Bone marrow (tissue), 2 donors: ENCODE results near the gene S1PR3.

ENCODE experiments used
- DNase-seq, 2 donors: peaks; one replicate each; lab custom pipeline; 2025; lab: John Stamatoyannopoulos, UW

S1PR3 gene

DNA sequence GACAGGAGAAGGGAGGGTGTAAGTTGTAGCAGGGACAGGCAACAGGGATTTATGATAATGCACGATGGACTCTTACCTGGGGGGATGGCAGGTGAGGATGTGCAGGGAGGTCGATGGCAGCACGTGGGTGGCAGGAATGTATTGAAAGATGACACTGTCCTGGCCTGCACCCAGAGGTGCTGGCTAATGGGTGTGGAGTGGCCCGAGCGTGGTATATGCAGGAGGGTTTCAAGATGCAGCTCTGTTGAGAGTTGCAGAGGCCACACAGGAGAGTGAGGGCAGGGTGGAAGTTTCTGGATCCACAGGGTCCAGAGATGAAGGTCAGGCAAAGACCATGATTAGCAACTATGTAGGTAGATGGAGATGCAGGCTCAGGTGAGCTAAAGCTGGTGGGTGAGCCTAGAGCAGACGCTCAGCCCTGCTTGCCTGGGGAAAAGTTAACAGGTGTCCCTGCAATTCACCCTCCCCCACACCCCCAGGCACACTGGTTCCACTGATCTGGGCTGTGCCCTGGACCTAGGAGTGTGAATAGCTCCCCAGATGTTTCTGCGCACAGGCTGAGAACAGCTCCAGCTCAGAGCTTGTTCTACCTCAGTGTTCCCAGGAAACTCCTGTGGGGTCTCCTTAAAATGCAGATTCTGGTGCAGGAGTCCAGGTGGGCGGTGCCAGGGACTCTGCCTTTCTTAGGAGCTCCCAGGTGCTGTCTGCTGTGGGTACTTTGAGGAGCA lies 21.5 kb upstream of the S1PR3 start:
- DNase-seq: no peak

DNA sequence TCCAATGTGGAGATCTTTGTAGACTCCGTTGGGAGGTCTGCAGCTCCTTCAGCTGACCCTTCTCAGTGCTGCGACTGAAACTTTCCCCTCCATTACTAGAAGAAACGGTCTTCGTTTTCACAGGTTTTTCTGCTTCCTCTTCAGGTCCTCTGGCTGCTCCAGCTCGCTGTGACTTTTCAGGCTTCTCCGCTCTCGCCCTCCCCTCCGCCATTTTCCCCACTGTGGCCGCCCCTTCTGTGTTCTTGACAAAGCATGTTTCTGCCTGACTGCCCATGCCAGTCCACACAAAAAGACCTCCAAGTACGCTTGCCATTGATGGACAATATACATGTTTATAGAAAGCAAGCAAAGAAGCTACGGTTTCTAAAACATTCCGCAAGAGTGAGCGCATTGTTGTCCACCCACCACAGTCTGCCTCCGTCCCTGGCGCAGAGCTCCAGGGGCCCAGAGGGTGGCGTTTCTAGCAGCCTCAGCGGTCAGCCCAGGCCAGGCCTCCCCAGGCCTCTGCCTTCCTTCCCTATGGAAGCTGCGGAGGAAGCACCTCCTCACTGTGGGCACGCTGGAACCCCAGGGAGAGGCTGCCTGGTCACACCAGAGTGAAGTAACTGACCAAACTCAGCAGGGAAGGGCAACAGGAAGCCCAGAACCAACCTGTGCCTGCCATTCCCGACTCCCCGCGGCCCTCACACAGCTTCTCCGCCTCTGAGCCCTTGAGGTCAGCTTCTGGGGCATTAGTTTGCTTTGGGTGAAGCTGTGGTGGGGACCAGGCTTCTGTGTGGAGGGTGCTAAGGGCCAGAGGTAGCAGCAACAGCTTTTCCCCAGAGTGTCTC lies 19.9 kb upstream of the S1PR3 start:
- DNase-seq: no peak

DNA sequence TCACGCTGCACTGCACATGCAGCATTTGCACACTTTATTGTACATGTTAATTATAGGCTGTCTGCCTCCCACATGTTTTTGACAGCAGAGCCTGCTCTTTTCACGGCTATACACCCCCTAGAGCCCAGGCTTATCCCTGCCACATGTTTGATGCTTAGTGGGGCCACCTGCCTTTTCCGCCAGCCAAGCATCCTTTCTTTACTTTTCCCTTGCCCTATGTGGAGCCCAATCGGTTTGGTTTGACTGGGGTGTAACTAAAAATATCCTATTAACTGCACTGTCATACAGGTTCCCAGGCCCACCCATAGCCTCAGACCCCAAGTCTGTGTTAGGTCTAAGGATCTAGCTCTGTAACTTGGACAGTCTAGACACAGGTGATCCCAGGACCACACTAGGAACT lies 18.9 kb upstream of the S1PR3 start:
- no peak for DNase-seq

DNA sequence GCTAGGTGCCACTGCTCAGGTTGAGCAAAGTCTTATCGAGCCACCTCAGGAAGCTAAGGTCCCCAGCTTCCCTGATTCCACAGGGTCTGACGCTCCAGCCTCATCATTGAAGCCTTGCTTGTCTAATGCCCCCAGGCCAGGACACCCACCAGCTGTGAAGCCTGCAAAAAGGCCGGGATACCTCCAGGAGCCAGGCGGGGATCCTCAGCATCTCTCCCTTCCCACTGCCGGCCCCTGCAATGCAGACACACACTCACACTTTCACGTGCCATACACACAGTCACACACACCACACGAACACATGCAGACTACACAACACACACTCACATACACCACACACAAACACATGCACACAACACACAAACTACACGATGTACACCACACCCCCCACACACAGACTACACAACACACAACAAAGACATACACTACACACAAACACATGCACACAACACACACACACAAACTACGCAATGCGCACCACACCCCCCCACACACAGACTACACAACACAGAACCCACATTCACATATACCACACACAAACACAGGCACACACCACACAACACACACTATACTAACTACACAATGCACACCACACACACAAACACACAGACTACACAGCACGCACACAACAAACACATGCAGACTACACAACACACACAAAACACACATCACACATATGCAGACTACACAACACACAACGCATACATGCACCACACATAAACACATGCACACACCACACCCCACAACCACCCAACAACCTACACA lies 17.8 kb upstream of the S1PR3 start:
- no peak for DNase-seq

DNA sequence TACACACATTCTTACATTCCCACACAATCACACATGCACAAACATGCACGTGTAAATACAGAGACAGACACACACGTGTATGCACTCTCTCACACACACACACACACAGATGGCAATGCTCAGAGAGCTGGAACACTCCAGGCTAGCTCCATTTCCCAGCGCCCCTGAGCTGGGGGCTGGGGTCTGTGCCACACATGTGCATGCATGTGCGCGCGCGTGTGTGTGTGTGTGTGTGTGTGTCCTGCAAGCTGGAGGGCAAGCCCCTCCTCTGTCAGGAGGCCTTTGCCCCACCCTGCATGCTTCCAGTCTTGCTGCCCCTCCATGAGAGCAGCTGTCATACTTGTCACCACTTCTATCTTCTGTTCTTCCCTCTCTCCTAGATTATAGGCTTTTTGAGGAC lies 16.6 kb upstream of the S1PR3 start:
- no peak for DNase-seq

DNA sequence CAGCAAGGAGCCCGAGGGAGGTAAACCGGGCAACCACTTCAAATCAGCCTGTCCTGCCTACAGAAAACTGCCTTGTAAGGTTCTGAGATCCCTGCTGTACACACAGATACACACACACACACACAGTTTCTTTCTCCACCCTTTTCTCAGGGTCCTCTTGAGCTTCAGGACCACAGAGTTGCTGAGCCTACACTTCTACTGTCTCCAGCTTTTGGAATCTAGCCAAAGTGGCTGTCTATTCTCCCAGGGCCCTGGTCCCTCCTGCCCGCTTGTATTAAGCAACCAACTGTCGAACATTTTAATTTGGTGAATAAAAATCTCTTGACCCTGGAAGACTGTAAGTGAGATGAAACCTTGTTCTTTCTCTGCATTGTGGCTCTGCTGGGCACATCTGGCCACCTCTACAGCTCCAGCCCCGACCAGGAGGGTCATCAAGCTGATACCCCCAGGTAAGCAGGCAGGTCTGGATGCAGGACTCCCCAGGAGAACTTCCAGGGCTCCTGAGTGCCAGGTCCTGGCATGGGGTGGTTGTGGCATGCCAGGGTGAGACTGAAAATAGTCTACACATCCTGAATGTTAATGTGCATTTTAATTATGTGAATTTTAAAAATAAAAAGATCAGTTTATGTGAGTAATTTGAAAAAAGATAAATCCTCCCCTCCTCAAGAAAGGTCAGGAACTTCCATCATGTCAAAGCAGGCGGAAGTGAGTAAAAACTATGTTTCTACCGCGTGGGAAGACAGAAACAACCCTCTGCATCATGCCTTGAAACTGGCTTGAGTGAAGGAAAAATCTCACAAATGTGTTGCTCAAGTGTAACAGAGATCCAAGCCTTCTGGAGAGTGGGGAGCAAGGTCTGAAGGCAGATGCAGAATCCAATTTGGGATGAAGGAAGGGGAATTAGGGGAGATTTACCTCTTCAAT lies 15.0 kb upstream of the S1PR3 start:
- DNase-seq: no peak

DNA sequence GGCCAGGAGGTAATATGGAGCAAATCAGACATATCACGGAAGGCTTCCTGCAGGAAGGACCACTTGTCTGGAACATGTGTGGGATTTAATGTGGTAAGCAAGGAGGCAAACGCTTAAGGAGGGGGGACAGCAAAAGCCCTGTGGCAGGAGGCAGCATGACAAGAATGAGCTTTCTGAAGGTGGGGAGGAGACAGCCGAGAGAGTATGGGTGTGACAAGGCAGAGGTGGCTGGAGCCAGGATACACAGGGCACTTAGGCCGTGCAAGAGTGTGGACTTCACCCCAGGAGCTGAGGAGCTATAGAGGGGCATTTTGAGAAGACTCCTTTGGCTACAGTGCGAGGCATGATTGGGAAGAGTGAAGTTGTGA lies 14.4 kb upstream of the S1PR3 start:
- no peak for DNase-seq

DNA sequence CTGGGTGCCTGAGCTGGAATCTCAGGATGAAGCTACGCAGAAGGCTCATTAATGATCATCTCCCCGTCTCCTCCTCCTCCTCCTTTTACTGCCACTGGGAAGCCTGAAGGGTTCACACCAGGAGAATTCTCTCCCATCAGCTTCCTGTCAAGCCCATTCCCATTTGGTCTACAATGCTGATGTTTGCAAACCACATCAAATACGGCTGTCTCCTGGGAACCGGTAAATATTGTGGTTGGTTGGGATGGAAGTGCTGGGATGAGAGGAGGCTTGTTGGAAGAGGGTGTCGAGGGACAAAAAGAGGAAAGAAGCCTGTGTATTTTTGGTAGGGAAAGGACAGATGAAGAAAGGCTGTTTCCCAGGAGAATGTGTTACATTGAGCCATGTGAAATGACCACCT lies 13.2 kb upstream of the S1PR3 start:
- DNase-seq: no peak

DNA sequence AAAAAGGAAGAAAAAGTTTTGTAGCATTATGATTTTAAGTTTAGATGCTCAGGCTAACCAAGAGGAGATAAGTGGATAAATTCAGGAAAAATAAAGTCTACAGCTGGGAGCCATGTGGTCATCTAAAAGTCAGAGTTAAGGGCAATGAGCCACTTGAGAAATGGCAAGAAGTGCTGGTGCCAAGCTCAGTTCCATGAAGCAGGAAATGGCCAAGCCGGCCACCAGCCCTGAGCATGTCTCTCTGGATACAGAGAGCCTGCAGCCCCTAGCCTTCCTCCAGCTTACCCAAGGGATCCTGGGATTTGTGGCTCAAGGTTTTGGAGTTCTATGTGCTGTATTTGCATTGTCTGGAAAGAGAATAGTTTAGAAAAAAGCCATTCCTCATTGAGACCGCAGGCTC lies 12.2 kb upstream of the S1PR3 start:
- no peak for DNase-seq

DNA sequence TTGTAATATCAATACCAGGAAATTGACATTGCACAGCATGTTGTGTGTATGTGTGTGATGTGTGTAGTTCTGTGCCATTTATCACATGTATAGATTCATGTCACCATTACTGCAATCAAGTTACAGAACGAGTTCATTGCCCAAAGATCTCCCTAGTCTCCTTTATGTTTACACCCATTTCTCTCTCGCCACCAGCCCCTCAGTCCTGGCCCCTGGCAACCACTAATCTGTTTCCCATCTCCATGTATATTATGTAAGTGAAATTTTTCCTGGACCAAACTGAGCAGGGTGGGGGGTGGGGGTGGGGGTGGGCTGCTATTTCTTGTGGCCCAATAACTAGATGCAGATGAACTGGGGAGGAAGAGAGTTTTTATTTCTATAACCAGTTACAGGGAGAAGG lies 11.5 kb upstream of the S1PR3 start:
- DNase-seq: no peak

DNA sequence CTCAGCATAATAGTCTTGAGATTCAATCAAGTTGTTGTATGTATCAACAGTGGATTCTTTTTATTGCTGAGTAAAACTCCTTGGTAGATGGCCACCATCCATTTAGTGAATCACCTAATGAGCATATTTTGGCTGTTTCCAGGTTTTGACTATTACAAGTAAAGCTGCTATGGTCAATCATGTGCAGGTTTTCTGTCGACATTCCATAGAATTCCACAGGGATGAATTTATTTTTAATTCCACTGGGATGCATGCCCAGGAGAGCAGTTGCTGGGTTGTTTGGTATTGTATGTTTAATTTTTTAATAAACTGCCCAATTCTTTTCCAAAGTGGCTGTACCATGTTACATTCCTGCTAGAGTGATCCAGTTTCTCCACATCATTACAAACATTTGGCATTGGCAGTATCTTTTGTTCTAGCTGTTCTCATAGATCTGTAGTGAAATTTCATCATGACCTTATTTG lies 10.5 kb upstream of the S1PR3 start:
- no peak for DNase-seq

DNA sequence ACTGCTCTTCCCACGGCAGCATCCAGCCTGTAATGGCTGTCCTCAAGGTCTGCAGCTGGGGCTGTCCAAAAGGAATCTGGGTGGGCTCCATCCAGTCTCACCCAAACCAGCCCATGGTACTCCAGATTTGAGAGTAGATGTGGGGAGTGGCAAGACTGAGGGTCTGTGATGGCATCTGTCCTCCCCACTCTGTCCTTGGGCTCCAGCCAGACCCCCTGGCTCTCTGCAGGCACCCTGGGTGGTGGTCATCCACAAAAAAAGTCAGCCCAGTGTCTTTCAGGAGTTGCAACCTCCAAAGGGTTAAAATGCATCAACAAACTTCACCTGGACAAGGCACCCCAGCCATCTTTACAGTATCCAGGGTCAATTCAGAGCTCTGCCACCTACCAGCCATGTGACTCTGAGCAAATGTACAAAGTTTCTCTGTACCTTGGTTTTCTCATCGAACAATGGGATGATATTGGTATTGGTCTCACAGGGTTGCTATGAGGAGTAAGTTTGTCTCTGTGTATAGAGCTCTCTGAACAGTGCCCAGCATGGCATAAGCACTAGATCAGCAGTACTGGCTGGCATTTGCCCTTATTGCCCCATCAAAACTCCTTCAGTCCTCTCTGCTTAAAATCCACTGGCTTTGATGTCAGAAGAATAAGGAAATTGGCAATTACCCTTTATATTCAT lies 7.3 kb upstream of the S1PR3 start:
- no peak for DNase-seq

DNA sequence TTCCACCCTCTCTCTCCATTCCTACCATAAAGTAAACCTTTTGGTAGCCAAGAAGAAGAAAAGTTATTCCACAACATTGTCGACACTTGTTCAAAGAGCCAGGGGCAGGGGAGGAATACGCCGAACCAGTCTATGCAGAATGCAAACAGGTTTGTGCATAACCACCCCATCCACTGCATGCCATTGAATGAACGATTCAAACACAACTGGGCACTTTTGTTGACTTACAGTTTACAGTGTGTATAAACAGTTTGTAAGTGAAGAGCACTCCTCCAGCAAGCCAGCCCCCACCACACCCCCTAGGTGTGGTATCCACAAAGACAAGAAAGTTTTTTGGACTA lies 6.8 kb upstream of the S1PR3 start:
- no peak for DNase-seq

DNA sequence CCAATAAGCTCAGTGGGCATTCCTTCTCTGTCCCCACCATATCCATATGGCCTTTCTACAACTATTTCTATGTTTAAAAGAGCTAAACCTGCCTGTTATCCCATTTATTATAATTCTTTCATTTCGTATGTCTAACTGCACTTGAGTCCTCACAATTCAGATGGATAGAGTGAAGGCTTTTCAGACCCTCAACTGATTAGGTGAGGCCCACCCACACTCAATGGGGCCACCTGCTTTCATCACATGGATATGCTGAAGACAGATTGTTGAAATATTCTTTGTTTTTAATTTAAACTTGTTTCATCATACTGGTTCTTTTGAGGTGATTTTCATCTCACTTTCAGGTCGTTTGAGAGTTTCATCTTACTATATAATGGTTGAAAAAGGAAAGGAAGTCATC lies 5.7 kb upstream of the S1PR3 start:
- no peak for DNase-seq

DNA sequence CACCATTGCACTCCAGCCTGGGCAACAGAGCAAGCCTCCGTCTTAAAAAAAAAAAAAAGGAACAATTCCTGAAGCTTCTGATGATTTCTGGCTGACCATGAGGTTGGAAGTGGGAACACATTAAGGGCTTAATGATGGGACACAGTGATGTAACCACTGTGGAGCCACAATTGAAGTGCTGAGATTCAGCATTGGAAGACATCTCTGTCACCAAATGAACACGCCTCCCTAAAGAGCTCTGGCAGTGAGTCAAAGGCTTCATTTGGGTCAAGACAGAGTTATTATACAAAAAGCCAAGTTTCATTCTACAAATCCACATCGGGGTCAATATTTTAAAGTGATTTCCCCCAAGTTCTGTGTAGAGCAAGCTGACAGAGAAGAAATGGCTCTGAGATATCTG lies 4.5 kb upstream of the S1PR3 start:
- DNase-seq: no peak

DNA sequence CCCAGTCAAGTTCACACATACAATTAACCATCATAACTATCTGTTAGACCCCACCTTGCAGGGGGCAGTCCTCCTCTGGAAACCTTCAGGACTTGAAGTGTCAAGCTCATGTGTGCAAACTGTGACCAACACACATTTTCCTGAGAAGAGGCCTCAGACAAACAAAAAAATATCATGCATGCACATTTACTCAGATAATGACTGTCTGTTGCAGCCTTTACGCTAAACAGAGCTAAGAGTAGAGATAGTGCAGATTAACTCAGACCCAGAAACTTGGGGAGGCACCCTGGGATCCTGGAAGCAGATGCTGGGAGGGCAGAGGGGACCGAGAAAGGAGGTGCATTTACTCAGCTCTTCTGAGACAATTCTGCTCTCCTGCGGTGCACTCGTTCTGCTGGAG lies 3.6 kb upstream of the S1PR3 start:
- DNase-seq: no peak

DNA sequence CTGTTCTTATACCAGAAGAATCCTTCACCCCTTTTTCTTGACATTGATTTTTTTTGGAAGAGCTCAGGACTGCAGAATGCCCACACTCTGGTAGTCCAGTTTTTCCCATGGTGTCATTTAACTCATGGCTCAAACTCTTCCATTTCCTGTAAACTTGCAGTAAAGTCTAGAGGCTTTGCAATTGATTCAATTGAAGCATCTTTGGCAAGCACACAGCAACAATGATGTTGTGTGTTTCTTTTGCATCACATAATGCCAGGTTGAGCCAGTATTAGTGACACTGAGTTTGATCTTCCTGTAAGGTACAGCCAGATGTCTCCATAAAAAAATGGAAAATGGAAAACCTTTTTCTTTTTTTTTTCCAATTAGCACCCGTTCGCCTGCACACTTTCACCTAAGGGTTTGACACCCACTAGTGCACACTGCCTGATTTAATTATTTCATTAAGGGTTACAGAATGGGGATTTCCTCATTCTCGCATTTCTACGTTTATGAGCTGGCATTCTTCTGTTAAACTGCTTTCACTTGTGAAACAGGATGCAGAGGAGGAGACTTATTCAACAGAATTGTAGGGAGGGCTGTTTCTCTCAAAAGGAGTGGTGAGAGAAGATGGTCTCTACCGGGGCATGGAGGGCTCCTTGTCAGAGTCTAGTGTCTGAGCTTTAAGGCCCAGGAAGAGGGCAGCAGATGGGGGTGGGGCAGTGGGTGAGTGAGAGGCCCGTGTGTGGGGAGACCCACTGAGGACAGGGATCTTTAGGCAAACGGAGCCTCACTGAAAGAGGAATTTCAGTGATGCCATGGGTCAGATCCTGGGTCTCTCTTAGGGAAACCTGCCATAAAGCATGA lies 2.2 kb upstream of the S1PR3 start:
- no peak for DNase-seq

DNA sequence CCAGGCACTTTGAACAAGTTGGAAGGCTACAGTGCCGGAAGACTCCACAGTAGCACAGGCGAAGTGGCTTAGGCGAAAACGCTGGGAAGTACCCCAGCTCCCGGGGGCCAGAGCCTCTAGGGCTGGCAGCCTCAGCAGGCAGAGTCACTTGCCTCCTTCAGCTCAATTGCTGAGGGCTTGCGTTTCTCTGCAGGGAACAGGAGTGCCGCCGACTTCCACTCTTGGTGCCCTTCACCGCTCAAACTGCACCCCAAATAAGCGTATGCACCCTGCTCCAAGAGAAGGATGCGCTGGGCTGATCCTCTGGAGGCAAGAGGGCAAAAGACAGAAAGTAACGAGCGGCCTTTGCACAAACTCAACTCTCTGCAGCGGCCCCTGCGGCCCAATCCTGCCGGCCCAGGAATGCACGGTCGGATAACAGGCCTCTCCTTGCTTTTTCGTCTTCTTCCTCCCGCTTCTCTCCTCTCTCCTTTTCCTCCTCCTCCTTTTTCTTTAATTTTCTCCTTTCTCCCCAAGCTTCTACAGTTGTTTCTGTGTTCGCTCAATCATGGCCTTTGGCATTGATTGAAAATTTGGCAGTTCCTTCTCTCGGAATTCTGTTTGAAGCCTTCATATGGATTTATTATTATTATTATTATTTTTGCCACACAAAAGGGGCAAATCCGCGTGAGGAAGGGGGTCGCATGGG lies 1.1 kb upstream of the S1PR3 start:
- DNase-seq: no peak

DNA sequence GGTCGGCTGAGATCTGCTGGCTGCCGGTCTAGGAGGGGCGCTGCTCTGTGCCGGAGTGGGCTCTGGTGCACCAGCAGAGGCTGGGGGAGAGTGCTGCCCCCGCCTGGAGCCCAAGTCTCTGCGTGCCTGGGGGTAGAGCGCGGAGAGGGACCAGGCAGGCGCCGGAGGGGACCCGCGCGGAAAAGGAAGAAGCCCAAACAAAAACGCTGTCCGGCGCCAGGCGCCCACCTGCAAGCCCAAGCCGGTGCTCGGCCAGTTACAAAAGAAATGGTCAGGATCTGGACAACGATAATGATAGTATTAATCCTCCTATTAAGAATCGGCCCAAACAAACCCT lies 571 bp upstream of the S1PR3 start:
- no peak for DNase-seq

DNA sequence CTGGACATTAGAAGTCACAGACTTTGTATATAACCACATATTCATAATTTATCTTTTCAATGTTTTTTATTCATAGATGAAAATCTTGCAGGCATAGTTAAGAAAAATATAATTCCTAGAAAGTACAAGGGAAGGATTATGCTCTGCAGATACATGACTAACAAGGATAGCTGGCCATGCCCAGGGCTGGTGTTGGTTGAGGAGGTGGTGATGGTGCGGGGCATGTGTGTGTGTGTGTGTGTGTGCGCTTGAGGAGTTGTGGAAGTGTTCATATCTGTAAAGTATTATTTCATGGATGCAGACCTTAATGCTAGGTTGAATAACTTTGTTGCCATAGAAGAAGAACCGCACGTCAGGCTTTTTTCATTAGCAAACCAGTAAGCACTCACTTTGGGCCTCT lies 1.3 kb downstream of the S1PR3 start:
- no peak for DNase-seq
